NK-92 treated with Interleukin-12 subunit alpha and Interleukin-12 subunit beta, amount 100 ng/mL, for 24 hours (cell line): Measurements from ENCODE around the gene TRMT5.

Experiments
- DNase-seq: peaks from one replicate; lab custom pipeline; 2025; lab: John Stamatoyannopoulos, UW

Gene TRMT5, protein sequence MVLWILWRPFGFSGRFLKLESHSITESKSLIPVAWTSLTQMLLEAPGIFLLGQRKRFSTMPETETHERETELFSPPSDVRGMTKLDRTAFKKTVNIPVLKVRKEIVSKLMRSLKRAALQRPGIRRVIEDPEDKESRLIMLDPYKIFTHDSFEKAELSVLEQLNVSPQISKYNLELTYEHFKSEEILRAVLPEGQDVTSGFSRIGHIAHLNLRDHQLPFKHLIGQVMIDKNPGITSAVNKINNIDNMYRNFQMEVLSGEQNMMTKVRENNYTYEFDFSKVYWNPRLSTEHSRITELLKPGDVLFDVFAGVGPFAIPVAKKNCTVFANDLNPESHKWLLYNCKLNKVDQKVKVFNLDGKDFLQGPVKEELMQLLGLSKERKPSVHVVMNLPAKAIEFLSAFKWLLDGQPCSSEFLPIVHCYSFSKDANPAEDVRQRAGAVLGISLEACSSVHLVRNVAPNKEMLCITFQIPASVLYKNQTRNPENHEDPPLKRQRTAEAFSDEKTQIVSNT

GRCh38 chr14:60980811-60981632, at the start of gene TRMT5, which contains the start of gene SLC38A6:
TSS of gene TRMT5 (minus strand) at chr14:60981079. CDS start at chr14:60980973, 106 bp downstream.
TSS of gene SLC38A6 (plus strand) at chr14:60981245. CDS start at chr14:60981278, 33 bp downstream.
- DNase-seq: peak; percentile 87

GRCh38 chr14:61026526-61026925, 45.6 kb upstream of the TRMT5 start:
- no peak for DNase-seq

GRCh38 chr14:61025251-61026223, 44.7 kb upstream of the TRMT5 start:
- DNase-seq: peak; percentile 11

DNA sequence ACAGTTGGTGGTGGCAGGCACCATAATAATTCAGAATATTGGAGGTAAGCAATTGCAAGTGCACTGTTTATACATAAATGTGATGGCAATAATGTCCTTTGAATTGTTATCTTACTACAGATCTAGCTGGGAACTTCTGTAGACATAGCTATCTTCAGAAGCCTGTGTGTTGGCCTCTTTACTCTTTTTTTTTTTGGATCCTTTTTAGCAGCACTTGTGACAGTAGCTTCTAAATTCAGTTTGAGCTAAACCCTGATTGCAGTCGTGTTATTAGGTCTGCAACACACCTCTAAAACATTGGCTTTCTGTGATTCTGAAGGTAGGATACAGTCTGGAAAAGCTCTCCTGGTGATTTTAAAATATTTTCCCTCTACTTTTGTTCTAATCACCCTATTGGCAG, 38.7 kb upstream of the TRMT5 start:
- DNase-seq: no peak

- DNase-seq: no peak
Measured at GRCh38 chr14:61003571-61003970, 22.7 kb upstream of the TRMT5 start.

DNA sequence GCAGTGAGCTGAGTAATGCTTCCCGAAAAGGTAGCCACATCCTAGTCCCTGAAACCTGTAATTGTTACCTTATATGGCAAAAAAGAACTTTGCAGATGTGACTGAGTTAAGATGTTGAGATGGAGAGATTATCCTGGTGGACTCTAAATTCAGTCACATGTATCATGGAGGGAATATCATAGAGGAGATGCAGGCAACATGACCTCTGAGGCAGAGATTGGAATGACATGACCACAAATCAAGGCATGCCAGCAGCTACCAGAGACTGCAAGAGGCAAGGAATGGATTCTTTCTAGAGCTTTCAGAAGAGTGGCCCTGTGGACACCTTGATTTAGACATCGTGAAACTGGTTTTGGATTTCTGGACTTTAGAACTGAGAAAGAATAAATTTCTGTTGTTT, 18.7 kb upstream of the TRMT5 start:
- DNase-seq: no peak

DNA sequence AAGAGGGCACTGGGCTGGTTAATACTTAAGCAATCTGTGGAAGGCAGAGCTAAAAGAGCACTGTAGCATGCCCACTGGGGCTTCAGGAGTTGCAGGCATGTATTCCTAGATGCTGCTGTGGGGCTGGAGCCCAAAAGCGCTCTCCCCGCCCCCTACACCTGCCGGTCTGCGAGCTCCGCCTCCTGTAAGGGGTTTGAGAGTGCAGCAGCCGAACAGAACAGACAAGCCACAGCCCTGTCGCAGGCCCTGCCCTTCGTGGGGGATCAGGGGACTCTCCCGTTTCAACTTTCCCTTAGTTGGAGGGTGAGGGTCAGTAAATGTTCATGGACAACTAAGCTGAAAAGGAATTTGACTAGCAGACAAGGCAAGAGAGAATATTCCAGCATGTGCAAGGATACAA, 17.7 kb upstream of the TRMT5 start:
- DNase-seq: no peak

DNA sequence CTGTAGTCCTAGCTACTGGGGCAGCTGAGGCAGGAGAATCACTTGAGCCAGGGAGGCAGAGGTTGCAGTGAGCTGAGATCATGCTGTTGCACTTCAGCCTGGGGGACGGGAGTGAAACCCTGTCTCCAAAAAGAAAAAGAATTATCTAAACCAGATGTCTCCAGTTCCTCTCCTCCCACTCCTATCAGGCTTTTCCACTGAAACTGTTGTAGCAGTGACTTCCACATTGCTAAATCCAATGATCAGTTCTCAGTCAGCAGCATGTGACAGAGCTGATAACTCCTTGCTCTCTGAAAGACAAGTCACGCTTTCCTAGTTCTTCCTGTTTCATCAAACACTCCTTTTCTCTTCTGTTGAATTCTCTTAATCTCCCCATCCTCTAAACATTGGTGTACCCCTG, 8.7 kb upstream of the TRMT5 start:
- DNase-seq: no peak

GRCh38 chr14:60986500-60986899, 5.6 kb upstream of the TRMT5 start:
- DNase-seq: no peak

DNA sequence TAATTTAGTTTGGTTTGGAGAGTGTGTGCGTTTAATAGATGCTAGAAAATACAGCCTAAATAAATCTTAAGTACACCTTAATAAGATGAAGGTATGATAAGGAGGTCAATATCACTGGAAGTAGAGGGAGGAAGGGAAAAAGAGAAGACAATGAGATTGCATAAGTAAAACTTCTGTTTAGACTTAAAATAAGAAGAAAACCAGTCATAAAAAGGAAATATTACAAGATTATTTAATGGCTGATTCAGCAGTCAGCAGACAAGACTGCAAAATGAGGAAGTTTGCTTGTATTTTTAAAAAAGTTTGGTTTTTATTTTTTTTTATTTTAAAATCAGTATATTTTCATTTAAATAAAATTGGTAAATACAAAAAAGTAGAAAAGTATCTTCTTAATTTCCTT, 3.3 kb upstream of the TRMT5 start:
- DNase-seq: no peak

GRCh38 chr14:60981633-60982455, 965 bp upstream of the TRMT5 start:
- DNase-seq: no peak

- DNase-seq: no peak
Measured at GRCh38 chr14:60977847-60978246, 3.0 kb downstream of the TRMT5 start.

DNA sequence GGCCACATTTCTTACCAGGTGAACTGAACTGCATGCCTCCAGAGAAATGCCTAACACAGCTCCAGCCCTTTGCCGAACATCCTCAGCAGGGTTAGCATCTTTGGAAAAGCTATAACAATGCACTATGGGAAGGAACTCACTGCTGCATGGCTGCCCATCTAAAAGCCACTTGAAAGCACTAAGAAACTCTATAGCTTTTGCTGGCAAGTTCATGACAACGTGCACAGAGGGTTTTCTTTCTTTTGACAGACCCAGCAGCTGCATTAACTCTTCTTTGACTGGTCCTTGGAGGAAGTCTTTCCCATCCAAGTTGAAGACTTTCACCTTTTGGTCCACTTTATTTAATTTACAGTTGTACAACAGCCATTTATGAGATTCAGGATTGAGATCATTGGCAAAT, 5.3 kb downstream of the TRMT5 start:
- no peak for DNase-seq

DNA sequence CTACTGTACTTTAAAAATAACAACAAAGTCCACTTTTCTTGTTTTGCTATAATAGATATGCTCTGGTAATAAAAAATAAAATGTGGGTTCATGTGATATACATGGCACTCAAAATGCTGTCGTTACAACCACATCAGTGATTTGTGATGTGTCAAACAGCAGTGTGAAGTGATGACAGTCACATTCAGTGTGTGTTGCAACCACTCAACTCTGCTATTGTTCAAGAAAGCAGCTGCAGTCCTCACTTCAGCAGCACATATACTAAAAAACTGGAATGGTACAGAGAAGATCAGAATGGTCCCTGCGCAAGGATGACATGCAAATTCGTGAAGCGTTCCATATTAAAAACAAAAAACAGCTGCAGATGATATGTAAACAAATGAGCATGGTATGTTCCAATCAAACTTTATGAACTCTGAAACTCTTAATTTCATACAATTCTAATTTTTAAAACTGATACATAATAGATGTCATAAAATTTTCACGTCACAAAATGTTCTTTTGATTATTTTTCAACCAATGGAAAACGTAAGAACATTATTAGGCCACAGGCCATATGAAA, 6.7 kb downstream of the TRMT5 start:
- no peak for DNase-seq

DNA sequence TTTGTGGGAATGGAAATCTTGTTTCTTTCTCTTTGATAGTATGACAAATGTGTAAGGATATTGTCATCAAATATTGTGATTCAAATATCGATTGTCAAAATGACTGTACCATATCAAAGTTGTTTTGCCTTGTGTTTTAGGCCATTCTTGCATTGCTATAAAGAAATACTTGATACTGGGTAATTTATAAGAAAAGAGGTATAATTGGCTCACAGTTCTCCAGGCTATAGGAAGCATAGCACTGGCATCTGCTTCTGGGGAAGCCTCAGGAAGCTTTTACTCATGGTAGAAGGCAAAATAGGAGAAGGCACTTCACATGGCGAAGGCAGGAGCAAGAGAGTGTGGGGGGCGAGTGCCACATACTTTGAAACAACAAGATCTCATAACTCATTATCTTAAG, 7.8 kb downstream of the TRMT5 start:
- no peak for DNase-seq

DNA sequence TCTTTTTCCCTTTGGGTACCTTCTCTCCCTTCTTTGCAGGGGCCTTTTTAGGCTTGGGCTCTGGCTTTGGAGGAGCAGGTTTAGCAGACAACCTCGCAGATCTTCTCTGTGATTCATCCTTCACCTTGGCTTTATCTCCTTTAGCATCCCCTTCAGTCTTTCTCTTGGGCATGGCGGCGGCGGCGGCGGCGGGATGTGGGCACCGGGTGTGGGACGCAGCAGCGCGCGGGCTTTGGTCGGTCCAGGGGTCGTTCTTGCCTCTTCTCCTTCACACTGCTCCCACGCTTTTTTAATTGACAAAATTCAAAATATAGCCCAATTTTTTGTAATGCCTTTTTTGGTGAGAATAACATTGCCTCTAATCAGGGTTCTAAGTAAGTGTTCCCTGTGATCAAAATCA, 8.6 kb downstream of the TRMT5 start:
- no peak for DNase-seq

DNA sequence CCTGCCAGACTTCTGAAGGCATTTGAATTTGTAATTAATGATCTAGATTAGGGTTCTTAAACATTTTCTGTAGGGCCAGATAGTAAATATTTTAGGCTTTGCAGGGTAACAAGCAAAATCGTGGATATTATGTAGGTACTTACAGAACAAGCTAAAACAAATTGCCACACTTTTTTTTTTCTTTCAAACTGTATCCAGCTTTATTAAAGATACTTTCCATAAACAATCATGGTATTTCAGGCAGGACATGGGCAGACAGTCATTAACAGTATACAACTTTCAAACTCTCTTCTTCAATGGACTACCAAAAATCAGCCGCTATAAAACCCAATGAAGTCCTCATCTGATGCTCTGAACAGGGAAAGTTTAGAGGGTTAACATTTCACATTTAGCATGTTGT, 9.6 kb downstream of the TRMT5 start:
- DNase-seq: no peak

- DNase-seq: no peak
Measured at GRCh38 chr14:60970146-60970545, 10.7 kb downstream of the TRMT5 start.

DNA sequence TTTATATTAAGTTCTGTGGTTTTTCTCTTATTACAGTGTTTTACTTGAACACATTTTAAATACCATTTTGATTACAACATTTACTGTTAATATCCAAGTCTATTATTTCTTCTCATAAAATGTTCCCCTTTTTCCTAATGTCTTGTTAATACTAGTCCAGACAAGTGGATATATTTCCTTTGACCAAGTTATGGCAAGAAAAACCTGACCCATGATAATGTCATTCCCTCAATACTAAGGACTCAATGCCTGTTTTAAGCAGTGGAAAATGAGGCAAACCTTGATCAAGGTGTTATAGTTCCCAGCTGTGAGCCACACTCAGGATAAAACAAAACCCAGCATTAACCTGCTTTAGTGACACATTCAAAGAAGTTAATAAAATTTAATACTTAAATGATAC, 12.2 kb downstream of the TRMT5 start:
- no peak for DNase-seq

- no peak for DNase-seq
Measured at GRCh38 chr14:60968099-60968498, 12.8 kb downstream of the TRMT5 start.

DNA sequence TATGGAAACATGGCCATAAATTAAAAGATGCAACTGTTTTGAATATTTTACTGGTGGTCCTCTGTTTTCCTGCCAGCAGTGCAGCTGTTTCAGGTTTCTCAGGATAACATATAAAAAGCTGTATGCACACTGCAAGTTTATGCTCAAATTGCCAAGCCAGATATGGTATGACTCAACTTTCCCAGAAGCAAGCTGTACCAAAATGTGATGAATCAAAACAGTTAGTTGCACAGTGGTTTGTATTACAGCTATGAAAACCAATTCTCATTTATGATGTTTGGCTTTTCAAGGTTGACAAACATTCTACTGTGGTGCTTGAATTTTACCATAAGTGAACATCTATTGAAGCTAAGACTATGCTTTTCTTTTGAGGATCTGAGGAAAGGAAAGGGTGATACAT, 15.5 kb downstream of the TRMT5 start:
- DNase-seq: no peak
